ENCODE data around the gene RNLS.

DNA sequence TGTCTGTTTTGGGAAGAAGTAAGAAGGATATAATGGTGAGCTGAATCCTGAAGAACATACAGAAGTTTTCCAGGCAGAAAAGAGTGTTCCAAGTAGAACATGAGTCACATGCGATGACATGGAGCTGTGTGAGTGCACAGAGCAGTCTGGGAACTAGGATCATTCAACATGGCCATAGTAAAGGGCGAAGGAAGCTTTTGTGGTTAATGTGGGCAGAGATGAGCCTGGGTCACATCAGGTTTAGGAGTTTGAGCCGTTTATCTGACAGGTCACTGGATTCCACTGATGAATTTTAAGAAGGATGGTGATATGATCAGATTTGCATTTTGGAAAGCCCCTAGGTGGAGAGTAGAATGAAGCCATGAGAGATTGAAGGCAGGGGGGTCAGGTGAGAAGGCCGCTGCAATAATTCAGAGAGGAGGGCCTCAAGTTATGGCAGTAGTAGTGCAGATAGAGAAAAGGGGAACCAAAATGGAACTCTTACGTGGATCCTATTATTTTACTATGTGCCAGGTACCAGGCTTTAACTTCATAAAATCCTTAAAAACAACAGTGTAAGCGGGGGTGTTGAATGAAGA lies 171.3 kb downstream of the RNLS start:
- TF ChIP-seq, protein P1, sequence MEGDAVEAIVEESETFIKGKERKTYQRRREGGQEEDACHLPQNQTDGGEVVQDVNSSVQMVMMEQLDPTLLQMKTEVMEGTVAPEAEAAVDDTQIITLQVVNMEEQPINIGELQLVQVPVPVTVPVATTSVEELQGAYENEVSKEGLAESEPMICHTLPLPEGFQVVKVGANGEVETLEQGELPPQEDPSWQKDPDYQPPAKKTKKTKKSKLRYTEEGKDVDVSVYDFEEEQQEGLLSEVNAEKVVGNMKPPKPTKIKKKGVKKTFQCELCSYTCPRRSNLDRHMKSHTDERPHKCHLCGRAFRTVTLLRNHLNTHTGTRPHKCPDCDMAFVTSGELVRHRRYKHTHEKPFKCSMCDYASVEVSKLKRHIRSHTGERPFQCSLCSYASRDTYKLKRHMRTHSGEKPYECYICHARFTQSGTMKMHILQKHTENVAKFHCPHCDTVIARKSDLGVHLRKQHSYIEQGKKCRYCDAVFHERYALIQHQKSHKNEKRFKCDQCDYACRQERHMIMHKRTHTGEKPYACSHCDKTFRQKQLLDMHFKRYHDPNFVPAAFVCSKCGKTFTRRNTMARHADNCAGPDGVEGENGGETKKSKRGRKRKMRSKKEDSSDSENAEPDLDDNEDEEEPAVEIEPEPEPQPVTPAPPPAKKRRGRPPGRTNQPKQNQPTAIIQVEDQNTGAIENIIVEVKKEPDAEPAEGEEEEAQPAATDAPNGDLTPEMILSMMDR (IDR thresholded peaks at IDR 0.05) = no peak
- TF ChIP-seq POLR2A (IDR thresholded peaks at IDR 0.05) = no peak

All from thyroid gland (tissue), 4 donors.